ENCODE data around the gene GAL3ST2. TPM values are rescaled to one million over a fixed set of nuclear protein-coding genes. Genes with fewer than 3 reads are reported as not detected.

GAL3ST2 gene
- total RNA-seq, 1 experiment from 2014 or later: not detected

DNA sequence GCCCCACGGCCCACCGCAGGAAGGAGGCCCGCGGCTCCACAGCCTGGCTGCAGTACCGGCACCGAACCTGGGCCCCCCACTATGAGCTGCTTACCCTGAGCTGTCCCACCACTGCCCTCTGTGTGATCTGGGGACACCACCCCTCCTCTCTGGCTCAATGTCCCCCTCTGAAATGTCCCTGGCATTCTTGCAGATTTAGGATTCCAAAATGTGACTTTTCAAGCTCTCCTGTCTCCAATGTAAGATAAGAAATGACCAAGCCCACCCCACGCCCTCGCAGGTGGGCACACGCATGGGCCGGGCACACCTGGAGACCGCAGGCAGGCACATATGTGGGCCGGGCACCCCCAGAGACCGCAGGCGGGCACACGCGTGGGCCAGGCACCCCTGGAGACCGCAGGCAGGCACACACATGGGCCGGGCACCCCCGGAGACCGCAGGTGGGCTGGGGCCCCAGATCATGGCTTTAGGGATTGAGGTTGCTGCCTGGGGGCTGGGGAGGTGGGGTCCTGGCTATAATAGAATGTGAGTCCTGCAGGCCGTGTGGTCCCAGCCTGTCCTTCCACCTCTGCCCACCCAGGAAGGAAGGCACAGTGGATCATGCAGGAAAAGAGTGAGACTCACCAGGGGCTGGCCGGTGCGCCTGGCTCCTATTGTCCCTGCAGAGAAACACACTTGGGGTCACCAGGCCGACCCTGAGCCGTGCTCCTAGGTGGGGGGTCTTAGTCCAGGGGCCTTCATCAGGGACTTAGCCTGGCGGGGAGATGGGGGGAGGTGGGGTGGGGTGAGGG lies 74.9 kb downstream of the GAL3ST2 start:
- Histone ChIP-seq H3K4me1 (peaks cover 23% of the 10 kb centered on the region), H3K9me3 (replicated peaks) (no peaks in the 10 kb centered on the region), H3K27me3 (peaks cover 5% of the 10 kb centered on the region; the same call in 1 of the 2 replicates), H3K27ac (no peak overlapping the region), H3K4me3 (no peak overlapping the region), H3K36me3 (no peaks in the 10 kb centered on the region)
- DNase-seq: no peak

DNA sequence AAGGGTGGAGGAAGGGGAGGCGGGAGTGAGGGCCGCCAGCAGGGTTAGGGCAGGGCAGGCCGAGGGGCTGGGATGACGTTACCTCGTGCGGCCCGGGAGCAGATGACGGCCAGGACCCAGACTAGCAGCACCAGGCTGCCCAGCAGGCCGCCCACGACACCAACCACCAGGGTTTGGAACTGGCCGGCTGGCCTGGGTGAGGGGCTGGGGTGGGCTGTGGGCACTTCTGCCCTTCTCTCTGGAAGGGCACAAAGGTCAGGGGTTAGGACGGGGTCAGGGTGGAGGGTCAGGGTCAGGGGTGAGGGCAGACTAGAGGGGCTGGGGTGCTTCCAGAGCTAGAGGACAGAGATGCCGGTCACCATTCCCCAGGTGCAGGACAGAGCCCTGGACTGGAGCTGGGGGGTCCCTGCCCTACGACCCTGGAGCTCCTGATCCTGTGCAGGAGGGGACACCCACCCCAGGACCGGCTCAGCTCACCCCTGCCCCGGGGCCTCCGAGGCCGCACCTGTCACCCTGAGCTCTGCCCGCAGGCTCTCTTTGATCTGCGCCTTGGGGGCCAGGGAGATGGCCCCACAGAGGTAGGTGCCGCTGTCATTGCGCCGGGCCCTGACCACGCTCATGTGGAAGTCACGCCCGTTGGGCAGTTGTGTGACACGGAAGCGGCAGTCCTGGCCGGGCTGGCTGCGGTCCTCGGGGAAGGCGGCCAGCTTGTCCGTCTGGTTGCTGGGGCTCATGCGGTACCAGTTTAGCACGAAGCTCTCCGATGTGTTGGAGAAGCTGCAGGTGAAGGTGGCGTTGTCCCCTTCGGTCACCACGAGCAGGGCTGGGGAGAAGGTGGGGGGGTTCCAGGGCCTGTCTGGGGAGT lies 75.7 kb downstream of the GAL3ST2 start:
- DNase-seq: no peak
- Histone ChIP-seq H3K27me3 (peaks cover 5% of the 10 kb centered on the region; the same call in 1 of the 2 replicates), H3K4me1 (peaks cover 23% of the 10 kb centered on the region), H3K36me3 (no peaks in the 10 kb centered on the region), H3K27ac (no peak overlapping the region), H3K4me3 (no peak overlapping the region), H3K9me3 (replicated peaks) (no peaks in the 10 kb centered on the region)

DNA sequence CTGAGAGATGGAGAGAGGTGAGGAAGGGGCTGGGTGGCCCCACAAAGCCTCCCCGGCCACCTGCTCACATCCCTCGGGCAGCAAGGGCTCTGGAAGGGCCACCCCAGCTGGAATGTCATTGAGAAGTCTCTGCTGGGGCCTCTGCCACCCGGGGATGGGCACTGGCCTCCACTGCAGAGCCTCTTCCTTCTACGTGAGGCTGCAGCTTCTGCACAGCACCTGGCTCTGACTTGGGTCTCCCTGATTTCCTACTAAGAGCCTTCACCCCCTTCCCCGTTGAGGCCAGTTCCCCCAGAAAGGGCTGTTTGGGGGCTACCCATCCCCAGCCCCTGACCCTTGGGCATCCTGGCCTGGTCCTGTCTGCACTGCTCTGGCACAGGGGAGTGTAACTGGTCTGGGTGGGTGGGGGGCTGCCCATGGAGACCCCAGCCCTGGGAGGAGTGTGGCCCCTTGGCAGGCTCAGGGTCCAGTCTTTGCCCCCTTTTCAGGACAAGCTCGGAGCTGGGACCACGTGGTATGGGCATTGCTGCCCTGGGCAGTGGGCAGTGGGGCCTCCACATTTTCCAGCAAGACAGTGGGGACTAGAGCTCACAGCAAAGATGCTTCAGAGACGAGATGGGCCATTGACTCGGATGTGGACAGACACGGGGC lies 76.5 kb downstream of the GAL3ST2 start:
- Histone ChIP-seq H3K4me1 (peaks cover 23% of the 10 kb centered on the region), H3K36me3 (no peaks in the 10 kb centered on the region), H3K27me3 (peaks cover 5% of the 10 kb centered on the region; the same call in 1 of the 2 replicates), H3K9me3 (replicated peaks) (no peaks in the 10 kb centered on the region), H3K4me3 (no peak overlapping the region), H3K27ac (no peak overlapping the region)
- no peak for DNase-seq

Other genes with a start within 250 kb of the GAL3ST2 start
- 6.6 and 7.3 TPM in 2 replicates for gene BOK, start 218.1 kb upstream of the GAL3ST2 start, total RNA-seq (2014; rRNA removed; shearing (Covaris generic))
- 48.9 and 51.9 TPM in 2 replicates for gene THAP4, start 139.7 kb upstream of the GAL3ST2 start, total RNA-seq (2014; rRNA removed; shearing (Covaris generic))
- gene ATG4B, start 139.1 kb upstream of the GAL3ST2 start, total RNA-seq (2014; rRNA removed; shearing (Covaris generic)): 73.5 and 78.0 TPM in 2 replicates
- gene DTYMK, start 90.0 kb upstream of the GAL3ST2 start, total RNA-seq (2014; rRNA removed; shearing (Covaris generic)): 113 and 121 TPM in 2 replicates
- gene ING5, start 74.8 kb upstream of the GAL3ST2 start, total RNA-seq (2014; rRNA removed; shearing (Covaris generic)): 48.8 and 53.2 TPM in 2 replicates
- 4.3 and 5.1 TPM in 2 replicates for gene D2HGDH, start 42.2 kb upstream of the GAL3ST2 start, total RNA-seq (2014; rRNA removed; shearing (Covaris generic))
- gene NEU4, start 32.4 kb downstream of the GAL3ST2 start, total RNA-seq (2014; rRNA removed; shearing (Covaris generic)): 6.8 and 7.5 TPM in 2 replicates
- gene PDCD1, start 82.1 kb downstream of the GAL3ST2 start, total RNA-seq (2014; rRNA removed; shearing (Covaris generic)): 0.08 and 0.28 TPM in 2 replicates
- not detected in 2 replicates for gene RTP5, start 92.9 kb downstream of the GAL3ST2 start, total RNA-seq (2014; rRNA removed; shearing (Covaris generic))

Data from SJCRH30 (cell line).